Thyroid gland (tissue), 4 donors: ENCODE results near the gene CFAP53. TPM values are rescaled to one million over a fixed set of nuclear protein-coding genes. Genes with fewer than 3 reads are reported as not detected.
"Not testable (repeated sequence)": the region's sequence is repeated elsewhere in the genome, so short reads cannot be mapped to it uniquely, and the experiment has no call there.

Experiments
- DNase-seq, 2 donors: peaks; one replicate each; pipeline ENCODE4 v3.0.0-alpha.2; 2019
- H3K27ac ChIP-seq, 3 donors: fragments of 200-600 bp; sonication (generic); 1 replicate in 2 of 3; 2 replicates in 1 of 3; pipeline ENCODE4 v1.5.1; 2016 to 2019; ENCODE audit warnings: mild to moderate bottlenecking in 1 of 3, moderate library complexity in 1 of 3
- H3K27me3 ChIP-seq: fragments of 200-600 bp; sonication (generic); one replicate; pipeline ENCODE4 v1.5.1; 2019
- H3K36me3 ChIP-seq, 2 donors: fragments of 200-600 bp; sonication (generic); one replicate each; pipeline ENCODE4 v1.5.1; 2016 to 2019
- H3K4me1 ChIP-seq, 2 donors: fragments of 200-600 bp; sonication (generic); one replicate each; pipeline ENCODE4 v1.5.1; 2017 to 2019
- H3K4me3 ChIP-seq, 3 donors: fragments of 200-600 bp; sonication (generic); replicated peaks in 1 of 3; 1 replicate in 2 of 3; 2 replicates in 1 of 3; pipeline ENCODE4 v1.5.1; 2016; ENCODE audit warnings: mild to moderate bottlenecking in 1 of 3
- H3K9me3 ChIP-seq: fragments of 200-600 bp; sonication (generic); one replicate; pipeline ENCODE4 v1.5.1; 2017
- POLR2A ChIP-seq, 2 donors: fragments of 450-650 bp; IDR thresholded peaks; one replicate each; pipeline ENCODE4 v1.6.1; 2017; ENCODE audit warnings: antibody characterized with exemption in 2 of 2, mild to moderate bottlenecking in 2 of 2, moderate library complexity in 1 of 2
- WGBS, 2 donors: methylation state at CpG; one replicate each; pipeline ENCODE4 v1.1.5; 2017; 5-methylcytosine and 5-hydroxymethylcytosine counted together
- intact Hi-C: fragments of 100-400 bp; cut with DNase I; formaldehyde crosslinking; loops from one replicate; pipeline ENCODE4 v1.15.1; 2023
- total RNA-seq, 4 donors: library from RNA; depleted of rRNA; stranded (reverse); fragments of >200 nt; gene quantifications; one replicate each; pipeline ENCODE4 v1.2.3, GENCODE V29; 2016
- TF ChIP-seq, protein P1 (sequence below), 6 experiments: fragments of 200-600 bp in 3 of 6; fragments of 450-650 bp in 3 of 6; sonication (generic) in 3 of 6; IDR thresholded peaks; one replicate each; pipeline ENCODE4 v1.5.1; 2016 to 2019; ENCODE audit warnings: antibody characterized with exemption in 6 of 6, mild to moderate bottlenecking in 2 of 6, inconsistent platforms in 1 of 6, moderate library complexity in 1 of 6

The CFAP53 gene
- total RNA-seq, 4 donors from 2014 or later, result 1.2 to 2.7 (median 1.5) TPM; not detected in 1

DNA sequence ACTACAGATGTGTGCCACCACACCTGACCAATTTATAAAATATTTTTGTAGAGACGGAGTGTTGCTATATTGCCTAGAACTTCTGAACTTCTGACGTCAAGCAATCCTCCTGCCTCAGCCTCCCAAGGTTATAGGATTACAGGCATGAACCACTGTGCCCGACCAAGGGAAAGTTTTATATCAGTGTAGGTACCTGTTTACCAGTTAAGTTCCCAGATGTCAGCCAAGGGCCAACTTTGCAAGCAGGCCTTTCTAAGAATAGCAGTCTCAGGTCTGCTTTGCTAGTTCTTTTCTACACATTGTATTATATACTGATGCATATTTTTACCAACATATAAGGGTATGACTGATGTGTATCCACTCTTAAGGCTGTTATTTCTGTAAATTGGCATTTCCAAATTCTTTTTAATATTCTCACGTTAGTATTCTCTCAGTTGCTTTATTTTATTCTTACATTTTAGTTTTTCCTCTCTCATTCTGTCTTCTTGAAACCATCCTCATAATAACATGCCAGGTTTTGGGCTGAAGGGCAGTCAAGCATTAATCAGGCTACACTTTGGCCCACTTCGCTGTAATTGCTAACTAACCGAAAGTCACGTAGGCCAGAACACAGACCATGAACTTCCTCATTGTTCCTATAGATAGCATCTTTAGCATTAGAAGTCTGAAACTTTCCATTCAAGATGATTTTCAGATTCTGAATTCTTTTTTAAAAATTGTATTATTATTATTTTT lies 46.2 kb upstream of the CFAP53 start:
- intact Hi-C loops, result no loop called here

DNA sequence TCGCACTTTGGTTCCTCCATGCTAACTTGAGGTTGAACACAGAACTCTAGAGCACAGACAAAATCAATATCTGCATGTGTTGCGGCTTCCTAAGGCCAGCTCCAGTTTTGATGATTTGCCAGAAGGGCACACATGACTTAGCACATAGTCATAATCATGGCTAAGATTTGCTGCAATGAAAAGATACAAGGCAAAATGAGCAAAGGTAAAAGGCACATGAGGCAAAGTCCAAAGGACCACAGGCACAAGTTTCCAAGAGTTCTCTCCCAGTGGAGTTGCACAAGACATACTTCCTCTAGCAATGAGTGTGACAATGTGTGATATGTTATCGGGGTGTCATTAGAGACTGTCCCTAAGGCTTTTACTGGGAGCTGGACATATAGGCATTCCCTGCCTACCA lies 45.4 kb upstream of the CFAP53 start:
- H3K36me3 ChIP-seq, result no peaks in the 10 kb centered on the region
- peaks cover 0 to 8% of the 10 kb centered on the region in 2 donors for H3K4me1 ChIP-seq
- no peak overlapping the region for H3K4me3 ChIP-seq
- DNase-seq, result no peak
- TF ChIP-seq, protein P1, sequence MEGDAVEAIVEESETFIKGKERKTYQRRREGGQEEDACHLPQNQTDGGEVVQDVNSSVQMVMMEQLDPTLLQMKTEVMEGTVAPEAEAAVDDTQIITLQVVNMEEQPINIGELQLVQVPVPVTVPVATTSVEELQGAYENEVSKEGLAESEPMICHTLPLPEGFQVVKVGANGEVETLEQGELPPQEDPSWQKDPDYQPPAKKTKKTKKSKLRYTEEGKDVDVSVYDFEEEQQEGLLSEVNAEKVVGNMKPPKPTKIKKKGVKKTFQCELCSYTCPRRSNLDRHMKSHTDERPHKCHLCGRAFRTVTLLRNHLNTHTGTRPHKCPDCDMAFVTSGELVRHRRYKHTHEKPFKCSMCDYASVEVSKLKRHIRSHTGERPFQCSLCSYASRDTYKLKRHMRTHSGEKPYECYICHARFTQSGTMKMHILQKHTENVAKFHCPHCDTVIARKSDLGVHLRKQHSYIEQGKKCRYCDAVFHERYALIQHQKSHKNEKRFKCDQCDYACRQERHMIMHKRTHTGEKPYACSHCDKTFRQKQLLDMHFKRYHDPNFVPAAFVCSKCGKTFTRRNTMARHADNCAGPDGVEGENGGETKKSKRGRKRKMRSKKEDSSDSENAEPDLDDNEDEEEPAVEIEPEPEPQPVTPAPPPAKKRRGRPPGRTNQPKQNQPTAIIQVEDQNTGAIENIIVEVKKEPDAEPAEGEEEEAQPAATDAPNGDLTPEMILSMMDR (IDR thresholded peaks at IDR 0.05), result no peak
- no peak for TF ChIP-seq POLR2A (IDR thresholded peaks at IDR 0.05)
- no peaks in the 10 kb centered on the region for H3K9me3 ChIP-seq
- WGBS, 2 donors, result 81 to 91% methylated on average over 3 of the region's 3 CpGs
- intact Hi-C loops, result no loop called here
- H3K27ac ChIP-seq, result no peak overlapping the region
- no peaks in the 10 kb centered on the region for H3K27me3 ChIP-seq

More for the DNA sequence above, 46.2 kb upstream of the CFAP53 start:
- Histone ChIP-seq H3K4me3 (no peak overlapping the region), H3K36me3 (no peaks in the 10 kb centered on the region), H3K9me3 (no peaks in the 10 kb centered on the region), H3K27me3 (no peaks in the 10 kb centered on the region), H3K4me1 (peaks cover 0 to under 1% of the 10 kb centered on the region in 2 donors), H3K27ac (no peak overlapping the region)
- 91% methylated on average over 7 of the region's 7 CpGs for whole genome bisulfite sequencing, 2 donors
- TF ChIP-seq, protein P1 (IDR thresholded peaks at IDR 0.05), result no peak
- TF ChIP-seq POLR2A (IDR thresholded peaks at IDR 0.05), result no peak
- no peak for DNase-seq

DNA sequence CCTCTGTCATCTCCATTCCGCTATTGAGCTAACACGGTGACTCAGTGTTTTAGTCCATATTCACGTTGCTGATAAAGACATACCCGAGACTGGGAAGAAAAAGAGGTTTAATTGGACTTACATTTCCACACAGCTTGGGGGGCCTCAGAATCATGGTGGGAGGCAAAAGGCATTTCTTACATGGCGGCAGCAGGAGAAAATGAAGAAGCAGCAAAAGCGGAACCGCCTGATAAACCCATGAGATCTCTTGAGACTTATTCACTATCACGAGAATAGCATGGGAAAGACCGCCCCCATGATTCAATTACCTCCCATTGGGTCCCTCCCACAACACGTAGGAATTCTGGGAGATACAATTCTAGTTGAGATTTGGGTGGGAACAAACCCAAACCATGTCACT lies 43.8 kb upstream of the CFAP53 start:
- WGBS, 2 donors, result 88 to 89% methylated on average over 10 of the region's 10 CpGs
- no peak for TF ChIP-seq POLR2A (IDR thresholded peaks at IDR 0.05)
- TF ChIP-seq, protein P1 (IDR thresholded peaks at IDR 0.05), result no peak
- Histone ChIP-seq H3K36me3 (no peaks in the 10 kb centered on the region), H3K27ac (no peak overlapping the region), H3K27me3 (no peaks in the 10 kb centered on the region), H3K4me3 (no peak overlapping the region), H3K4me1 (peaks cover 0 to 8% of the 10 kb centered on the region in 2 donors), H3K9me3 (no peaks in the 10 kb centered on the region)
- intact Hi-C loops, result no loop called here
- DNase-seq, result no peak

DNA sequence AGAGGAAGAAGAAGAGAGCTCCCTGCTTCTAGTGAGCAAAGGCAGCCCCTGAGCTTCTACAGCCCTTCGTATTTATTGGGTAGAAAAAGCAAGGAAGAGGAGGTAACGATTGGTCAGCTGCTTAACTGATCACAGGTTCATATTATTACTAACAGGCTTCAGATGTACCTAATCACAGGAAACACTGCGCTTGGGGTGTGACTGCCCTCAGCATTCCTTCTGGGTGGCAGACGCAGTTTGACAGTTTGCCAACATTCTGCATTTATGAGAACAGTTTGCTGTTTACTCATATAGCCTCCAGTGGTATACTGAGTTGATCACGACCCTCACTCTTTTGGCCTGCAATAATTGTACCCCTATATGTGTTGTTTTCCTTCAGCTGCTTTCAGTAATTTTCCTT lies 42.6 kb upstream of the CFAP53 start:
- intact Hi-C loops, H3K4me3 ChIP-seq, H3K36me3 ChIP-seq, H3K27ac ChIP-seq, H3K9me3 ChIP-seq, H3K27me3 ChIP-seq, DNase-seq, H3K4me1 ChIP-seq: not testable (repeated sequence)
- WGBS, 2 donors, result 65 to 70% methylated on average over 5 of the region's 5 CpGs

DNA sequence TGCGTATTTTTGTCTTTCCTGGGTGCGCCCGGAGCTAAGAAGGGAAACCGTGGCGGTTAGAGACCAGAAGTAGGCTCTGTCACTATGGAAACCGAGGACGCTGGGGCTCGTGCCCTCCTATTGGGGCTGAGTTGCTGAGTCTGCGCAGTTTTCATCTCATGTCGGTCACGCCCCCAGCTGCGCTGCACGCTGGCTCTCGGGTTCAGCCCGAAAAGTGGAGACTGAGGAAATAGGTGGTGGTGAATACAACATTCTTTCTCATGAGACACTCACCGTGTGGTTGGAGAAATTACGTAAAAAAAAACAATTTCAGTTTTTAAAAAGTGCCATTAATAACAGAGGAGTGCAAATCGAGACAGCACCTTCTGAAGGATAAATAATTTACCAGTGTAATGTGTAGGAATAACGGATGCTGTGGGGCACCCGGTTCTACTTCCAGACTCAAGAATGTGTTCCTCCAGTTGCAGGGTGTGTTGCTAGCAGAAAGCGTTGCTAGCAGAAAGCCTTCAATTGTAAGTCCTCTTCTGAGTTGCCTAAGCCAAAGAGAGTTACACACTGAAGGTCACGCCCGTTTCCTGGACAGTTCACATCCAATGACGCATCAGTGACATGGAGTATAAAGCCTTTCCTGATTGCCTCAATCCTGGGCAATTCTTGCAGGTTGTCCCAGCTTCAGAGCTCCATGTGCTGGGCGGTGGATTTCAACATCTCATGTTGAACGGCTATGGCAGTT lies 41.6 kb upstream of the CFAP53 start:
- no peaks in the 10 kb centered on the region for H3K9me3 ChIP-seq
- no peak overlapping the region for H3K27ac ChIP-seq
- no peaks in the 10 kb centered on the region for H3K36me3 ChIP-seq
- TF ChIP-seq POLR2A (IDR thresholded peaks at IDR 0.05), result no peak
- TF ChIP-seq, protein P1 (IDR thresholded peaks at IDR 0.05), result no peak
- 8 to 10% methylated on average over 24 to 26 of the region's 26 CpGs for WGBS, 2 donors
- peak overlapping the region; percentile 5 to 40 (median 40) for H3K4me3 ChIP-seq
- intact Hi-C loops, result no loop called here
- peaks cover 0 to 8% of the 10 kb centered on the region in 2 donors for H3K4me1 ChIP-seq
- peak; percentile 93 for DNase-seq
- no peaks in the 10 kb centered on the region for H3K27me3 ChIP-seq
